Right lobe of liver (tissue), 6 donors: Measurements from ENCODE around the gene UBE2E1. TPM values are rescaled to one million over a fixed set of nuclear protein-coding genes. Genes with fewer than 3 reads are reported as not detected.

Experiments
- ATAC-seq, 4 donors: fragments of 200-7000 bp; cut with Tn5 transposase; one replicate each; pipeline ENCODE4 v1.9.1; 2020; ENCODE audit warnings: mild to moderate bottlenecking in 4 of 4, moderate library complexity in 4 of 4
- DNase-seq, 3 donors: peaks; one replicate each; pipeline ENCODE4 v3.0.0-alpha.2; 2020
- H3K27ac ChIP-seq, 3 donors: fragments of 200-600 bp; one replicate each; pipeline ENCODE4 v1.8.0; 2022
- H3K27me3 ChIP-seq, 2 donors: fragments of 200-600 bp; one replicate each; pipeline ENCODE4 v1.8.0; 2022
- H3K36me3 ChIP-seq, 4 donors: fragments of 200-600 bp; sonication (generic) in 1 of 4; one replicate each; pipeline versions ENCODE4 v1.5.1 to v1.8.0; 2017 to 2022; ENCODE audit warnings: control low read depth in 1 of 4
- H3K4me1 ChIP-seq, 4 donors: fragments of 200-600 bp; sonication (generic) in 1 of 4; one replicate each; pipeline versions ENCODE4 v1.5.1 to v1.8.0; 2017 to 2022; ENCODE audit warnings: control low read depth in 1 of 4
- H3K4me3 ChIP-seq, 3 donors: fragments of 200-600 bp; one replicate each; pipeline ENCODE4 v1.8.0; 2022
- H3K9me3 ChIP-seq, 4 donors: fragments of 200-600 bp; sonication (generic) in 1 of 4; one replicate each; pipeline versions ENCODE4 v1.5.1 to v1.8.0; 2017 to 2022; ENCODE audit warnings: control low read depth in 1 of 4
- POLR2A ChIP-seq: fragments of 450-650 bp; IDR thresholded peaks from one replicate; pipeline ENCODE4 v1.6.1; 2017; ENCODE audit warnings: antibody characterized with exemption, mild to moderate bottlenecking
- WGBS: methylation state at CpG from one replicate; pipeline ENCODE4 v1.1.6; 2018; ENCODE audit warnings: low coverage, low lambda C conversion rate; ENCODE audit not compliant: insufficient coverage; ENCODE audit errors: missing lambda C conversion rate; 5-methylcytosine and 5-hydroxymethylcytosine counted together
- intact Hi-C, 2 donors: fragments of 100-400 bp; cut with DNase I; formaldehyde crosslinking; loops; one replicate each; pipeline versions ENCODE4 v1.11.2 to v1.14.1; 2022
- total RNA-seq, 6 experiments: library from RNA; depleted of rRNA in 2 of 6; stranded (reverse); fragments of >200 nt in 2 of 6; fragmentation: NEBNext Ultra II Directional in 3 of 6; extraction: Animal tissue kit (Norgen Biotek cat#: 25700) in 3 of 6; gene quantifications; one replicate each; pipeline versions ENCODE4 v1.1.0 to v1.2.4, GENCODE V29; 2016 to 2023
- TF ChIP-seq, protein P1 (sequence below), 4 donors: fragments of 200-600 bp in 3 of 4; fragments of 450-650 bp in 1 of 4; IDR thresholded peaks; one replicate each; pipeline versions ENCODE4 v1.5.1 to v1.8.0; 2016 to 2022; ENCODE audit warnings: antibody characterized with exemption in 4 of 4, mild to moderate bottlenecking in 2 of 4
- donor health status: DM: no; HTN: yes; CAD: no.
- donor health status: DM: no; HTN: no; CAD: no.
- donor health status: DM: no; HTN: no; CAD: no.
- donor health status: DM: no; HTN: yes; CAD: no.
- donor health status: DM: no; HTN: yes; CAD: no.

UBE2E1 gene
- total RNA-seq, 6 experiments from 2014 or later: 20.8 to 40.4 (median 29.7) TPM

DNA sequence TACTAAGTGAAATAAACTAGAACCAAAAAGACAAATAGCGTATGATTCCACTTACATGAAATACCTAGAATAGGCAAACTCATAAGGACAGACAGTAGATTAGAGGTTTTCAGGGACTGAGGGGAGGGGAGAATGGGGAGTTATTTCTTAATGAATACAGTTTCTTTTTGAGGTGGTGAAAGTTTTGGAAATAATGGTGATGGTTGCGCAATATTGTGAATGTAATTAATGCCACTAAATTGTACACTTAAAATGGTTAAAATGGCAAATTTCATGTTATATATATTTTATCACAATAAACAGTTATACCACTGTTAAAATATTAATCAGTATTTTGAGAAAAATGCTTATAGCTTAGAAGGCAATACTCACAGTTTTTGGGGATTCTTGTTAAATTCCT lies 11.0 kb downstream of the UBE2E1 start:
- TF ChIP-seq, protein P1, sequence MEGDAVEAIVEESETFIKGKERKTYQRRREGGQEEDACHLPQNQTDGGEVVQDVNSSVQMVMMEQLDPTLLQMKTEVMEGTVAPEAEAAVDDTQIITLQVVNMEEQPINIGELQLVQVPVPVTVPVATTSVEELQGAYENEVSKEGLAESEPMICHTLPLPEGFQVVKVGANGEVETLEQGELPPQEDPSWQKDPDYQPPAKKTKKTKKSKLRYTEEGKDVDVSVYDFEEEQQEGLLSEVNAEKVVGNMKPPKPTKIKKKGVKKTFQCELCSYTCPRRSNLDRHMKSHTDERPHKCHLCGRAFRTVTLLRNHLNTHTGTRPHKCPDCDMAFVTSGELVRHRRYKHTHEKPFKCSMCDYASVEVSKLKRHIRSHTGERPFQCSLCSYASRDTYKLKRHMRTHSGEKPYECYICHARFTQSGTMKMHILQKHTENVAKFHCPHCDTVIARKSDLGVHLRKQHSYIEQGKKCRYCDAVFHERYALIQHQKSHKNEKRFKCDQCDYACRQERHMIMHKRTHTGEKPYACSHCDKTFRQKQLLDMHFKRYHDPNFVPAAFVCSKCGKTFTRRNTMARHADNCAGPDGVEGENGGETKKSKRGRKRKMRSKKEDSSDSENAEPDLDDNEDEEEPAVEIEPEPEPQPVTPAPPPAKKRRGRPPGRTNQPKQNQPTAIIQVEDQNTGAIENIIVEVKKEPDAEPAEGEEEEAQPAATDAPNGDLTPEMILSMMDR (IDR thresholded peaks at IDR 0.05): no peak
- TF ChIP-seq POLR2A: no peak
- H3K27ac ChIP-seq: no peak overlapping the region
- 100% methylated on average over 2 of the region's 2 CpGs for WGBS
- no peaks in the 10 kb centered on the region for H3K27me3 ChIP-seq
- H3K9me3 ChIP-seq: no peaks in the 10 kb centered on the region
- intact Hi-C loops: no loop called here
- peaks cover 0 to 4% (median under 1%) of the 10 kb centered on the region in 4 donors for H3K4me1 ChIP-seq
- no peak for DNase-seq
- H3K4me3 ChIP-seq: no peak overlapping the region
- H3K36me3 ChIP-seq: no peaks in the 10 kb centered on the region
- no peak for ATAC-seq

GRCh38 chr3:23817508-23818223 lies 11.9 kb downstream of the UBE2E1 start:
- 93% methylated on average over 3 of the region's 3 CpGs for WGBS
- Histone ChIP-seq H3K9me3 (no peaks in the 10 kb centered on the region), H3K4me1 (peaks cover 0 to 4% (median 0%) of the 10 kb centered on the region in 4 donors), H3K4me3 (no peak overlapping the region), H3K27ac (no peak overlapping the region), H3K36me3 (no peaks in the 10 kb centered on the region), H3K27me3 (no peaks in the 10 kb centered on the region)
- intact Hi-C loops: no loop called here
- ATAC-seq (no peak), DNase-seq (no peak)
- TF ChIP-seq, protein P1 (IDR thresholded peaks at IDR 0.05): no peak
- no peak for TF ChIP-seq POLR2A

DNA sequence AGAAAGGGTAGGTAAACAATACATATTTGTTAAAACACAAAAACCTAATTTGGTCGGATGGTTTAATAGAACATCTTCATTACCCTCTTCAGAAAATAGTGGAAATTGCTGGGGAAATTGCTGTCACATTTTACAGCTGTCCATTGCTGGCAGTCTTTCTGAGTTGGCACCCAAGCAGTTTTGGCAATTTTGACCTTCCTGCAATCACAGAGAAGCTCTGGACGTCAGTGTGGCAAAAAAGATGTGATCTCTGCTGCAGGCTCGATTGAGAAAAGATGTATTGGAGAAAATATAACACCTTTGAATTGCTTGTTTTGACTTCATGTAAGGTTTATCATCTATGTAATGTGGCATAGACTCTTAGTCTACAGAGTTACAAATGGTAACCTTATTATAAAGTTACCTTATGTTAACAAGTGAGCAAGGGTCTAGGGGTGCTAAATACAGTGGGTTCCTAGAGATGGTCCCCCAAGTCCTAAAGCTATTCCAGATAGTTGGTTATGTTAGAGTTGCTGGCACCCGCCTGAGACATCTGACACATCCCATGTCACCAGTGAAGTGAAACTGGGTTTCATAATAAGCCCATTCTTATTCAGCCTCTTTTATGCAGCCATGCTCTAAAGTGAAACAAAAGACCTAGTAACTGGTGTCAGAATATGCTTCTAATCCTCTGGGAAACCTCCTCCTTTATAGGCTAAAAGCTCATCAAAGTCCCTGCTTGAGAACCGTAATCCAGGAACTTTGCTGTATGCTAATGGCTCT lies 14.0 kb downstream of the UBE2E1 start:
- Histone ChIP-seq H3K27me3 (no peaks in the 10 kb centered on the region), H3K4me1 (peaks cover 0 to 4% (median 0%) of the 10 kb centered on the region in 4 donors), H3K27ac (no peak overlapping the region), H3K4me3 (no peak overlapping the region), H3K9me3 (no peaks in the 10 kb centered on the region), H3K36me3 (no peaks in the 10 kb centered on the region)
- TF ChIP-seq, protein P1 (IDR thresholded peaks at IDR 0.05): no peak
- no peak for TF ChIP-seq POLR2A
- no peak for DNase-seq
- intact Hi-C loops: no loop called here
- 60% methylated on average over 5 of the region's 5 CpGs for WGBS
- peak in 2 of 4 donors; percentile 38 to 43 for ATAC-seq

DNA sequence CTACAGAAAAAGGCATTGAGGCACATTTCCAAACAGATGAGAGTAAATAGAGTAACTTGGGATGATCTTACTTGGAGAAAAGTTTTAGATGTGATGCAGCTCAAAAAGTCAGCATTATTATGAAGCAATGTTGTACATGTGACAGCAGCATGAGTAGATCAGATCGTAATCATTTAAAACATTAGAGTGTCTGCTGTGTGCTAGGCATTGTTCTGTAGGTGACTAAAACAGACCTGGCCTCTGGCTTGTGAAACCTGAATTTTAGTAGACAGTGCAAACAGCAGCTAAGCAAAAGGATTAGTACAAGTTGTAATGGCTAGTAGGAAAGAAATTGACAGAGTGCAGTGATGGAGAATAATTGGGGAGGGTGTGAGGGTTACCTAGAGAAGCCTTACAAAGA lies 15.1 kb downstream of the UBE2E1 start:
- DNase-seq (no peak), ATAC-seq (no peak)
- H3K4me3 ChIP-seq: no peak overlapping the region
- H3K27ac ChIP-seq: no peak overlapping the region
- H3K4me1 ChIP-seq: peaks cover 0 to 4% (median 0%) of the 10 kb centered on the region in 4 donors
- intact Hi-C loops: no loop called here
- no peaks in the 10 kb centered on the region for H3K27me3 ChIP-seq
- no peaks in the 10 kb centered on the region for H3K36me3 ChIP-seq
- H3K9me3 ChIP-seq: no peaks in the 10 kb centered on the region
- TF ChIP-seq, protein P1 (IDR thresholded peaks at IDR 0.05): no peak
- no peak for TF ChIP-seq POLR2A
- 67% methylated on average over 1 of the region's 1 CpG for WGBS
